Limb (tissue), 2 donors: Measurements from ENCODE around the gene TRIO.
"Not testable (repeated sequence)": the region's sequence is repeated elsewhere in the genome, so short reads cannot be mapped to it uniquely, and the experiment has no call there.

Source experiments
- DNase-seq, 2 donors: peaks; one replicate each; pipeline ENCODE4 v3.0.0-alpha.2; 2016; ENCODE audit errors: extremely low spot score in 2 of 2

The TRIO gene

GRCh38 chr5:14185326-14186058 is 42.4 kb downstream of the TRIO start:
- DNase-seq, result no peak

- no peak for DNase-seq
Measured at GRCh38 chr5:14186059-14186830, 43.1 kb downstream of the TRIO start.

GRCh38 chr5:14187157-14187556 is 44.0 kb downstream of the TRIO start:
- DNase-seq, result no peak

- no peak for DNase-seq
Measured at GRCh38 chr5:14187660-14188059, 44.5 kb downstream of the TRIO start.

GRCh38 chr5:14188778-14189177 is 45.6 kb downstream of the TRIO start:
- DNase-seq, result no peak

- no peak for DNase-seq
Measured at GRCh38 chr5:14189680-14190079, 46.5 kb downstream of the TRIO start.

- DNase-seq, result no peak
Measured at GRCh38 chr5:14190194-14191164, 47.3 kb downstream of the TRIO start.

GRCh38 chr5:14191325-14191724 is 48.2 kb downstream of the TRIO start:
- DNase-seq, result no peak

- DNase-seq, result no peak
Measured at GRCh38 chr5:14193496-14193895, 50.4 kb downstream of the TRIO start.

- DNase-seq, result no peak
Measured at GRCh38 chr5:14195588-14195987, 52.4 kb downstream of the TRIO start.

- no peak for DNase-seq
Measured at GRCh38 chr5:14197056-14197455, 53.9 kb downstream of the TRIO start.

GRCh38 chr5:14199902-14200301 is 56.8 kb downstream of the TRIO start:
- DNase-seq, result no peak

GRCh38 chr5:14200312-14200990 is 57.3 kb downstream of the TRIO start:
- DNase-seq, result no peak

GRCh38 chr5:14201325-14202045 is 58.3 kb downstream of the TRIO start:
- DNase-seq, result no peak

GRCh38 chr5:14202462-14202861 is 59.3 kb downstream of the TRIO start:
- DNase-seq, result no peak

- no peak for DNase-seq
Measured at GRCh38 chr5:14204011-14204670, 61.0 kb downstream of the TRIO start.

GRCh38 chr5:14204785-14205321 is 61.7 kb downstream of the TRIO start:
- DNase-seq, result no peak

- DNase-seq, result no peak
Measured at GRCh38 chr5:14206028-14206725, 63.0 kb downstream of the TRIO start.

- DNase-seq, result not testable (repeated sequence)
Measured at GRCh38 chr5:14207428-14207827, 64.3 kb downstream of the TRIO start.
